T-helper 2 cell treated with Interferon-gamma antibody and Interleukin-4, amounts not matched to agents 5 μg/mL and 100 μg/mL, for 36 hours (primary cell): Measurements from ENCODE around the gene ITGA2B.

ENCODE experiments used
- DNase-seq: peaks from one replicate; pipeline ENCODE4 v3.0.0; 2021; ENCODE audit warnings: low spot score
- H3K27ac Mint-ChIP-seq: one replicate; pipeline ENCODE4 v1.8.0; 2021; ENCODE audit warnings: mild to moderate bottlenecking, mixed read lengths
- H3K27me3 Mint-ChIP-seq: one replicate; pipeline ENCODE4 v1.8.0; 2021; ENCODE audit warnings: low read depth, mixed read lengths
- H3K36me3 Mint-ChIP-seq: one replicate; pipeline ENCODE4 v1.8.0; 2021; ENCODE audit warnings: low read depth, mixed read lengths
- H3K4me1 Mint-ChIP-seq: one replicate; pipeline ENCODE4 v1.8.0; 2021; ENCODE audit warnings: low read depth, mixed read lengths
- H3K4me3 Mint-ChIP-seq: one replicate; pipeline ENCODE4 v1.8.0; 2022; ENCODE audit warnings: mild to moderate bottlenecking, moderate library complexity, mixed read lengths
- H3K9me3 Mint-ChIP-seq: one replicate; pipeline ENCODE4 v1.8.0; 2021; ENCODE audit warnings: mixed read lengths

ITGA2B gene

DNA sequence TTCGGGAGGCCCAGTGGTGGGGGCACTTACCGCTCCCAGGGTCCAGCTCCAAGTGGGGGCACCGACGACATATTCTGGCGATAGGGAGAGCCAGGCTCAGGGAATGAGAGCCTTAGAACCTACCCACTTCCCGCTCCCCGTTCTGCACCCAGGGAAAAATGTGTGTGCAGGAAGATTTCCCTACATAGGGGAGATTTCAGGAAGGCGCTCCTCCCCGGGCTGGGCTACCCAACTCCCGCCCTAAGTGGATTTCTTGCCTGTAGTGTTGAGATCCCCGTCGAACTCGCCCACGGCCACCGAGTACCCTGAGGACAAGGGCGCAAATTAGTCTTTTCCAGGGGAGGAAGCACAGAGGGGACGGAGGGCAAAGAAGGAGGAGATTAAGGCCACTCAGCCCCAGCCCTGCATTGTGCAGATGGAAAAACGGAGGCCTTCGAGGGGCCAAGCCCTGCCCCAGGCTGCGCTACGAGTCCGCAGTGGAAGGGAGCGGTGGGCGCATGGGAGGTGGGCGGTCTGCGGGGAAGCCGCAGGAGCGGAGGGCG lies 5.1 kb downstream of the ITGA2B start:
- Mint-ChIP-seq H3K36me3 (no peaks in the 10 kb centered on the region), H3K4me3 (peak overlapping the region; percentile 47), H3K27me3 (peaks cover 23% of the 10 kb centered on the region), H3K9me3 (no peaks in the 10 kb centered on the region), H3K27ac (no peak overlapping the region), H3K4me1 (peaks cover under 1% of the 10 kb centered on the region)
- DNase-seq = no peak

DNA sequence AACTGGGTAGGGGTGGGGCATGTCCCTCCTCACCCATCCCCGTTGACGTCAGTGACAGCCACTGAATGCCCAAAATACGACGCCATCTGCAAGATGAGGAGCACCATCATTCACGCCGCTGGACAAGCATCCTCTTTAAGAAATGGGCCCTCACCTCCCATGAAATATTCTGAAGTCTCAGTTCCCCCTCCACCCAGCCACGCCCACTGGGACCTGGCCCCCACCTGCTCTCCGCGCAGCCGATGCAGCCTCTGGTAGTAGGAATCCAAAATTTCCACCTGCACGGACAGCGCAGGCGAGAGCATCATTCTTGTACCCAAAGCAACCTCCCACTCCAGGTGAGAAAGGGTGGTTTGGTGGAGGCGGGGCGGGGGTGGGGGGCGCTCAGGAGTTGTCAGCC lies 5.6 kb downstream of the ITGA2B start:
- Mint-ChIP-seq H3K27me3 (peaks cover 23% of the 10 kb centered on the region), H3K36me3 (no peaks in the 10 kb centered on the region), H3K4me1 (no peaks in the 10 kb centered on the region), H3K9me3 (no peaks in the 10 kb centered on the region), H3K27ac (no peak overlapping the region), H3K4me3 (no peak overlapping the region)
- DNase-seq = no peak

DNA sequence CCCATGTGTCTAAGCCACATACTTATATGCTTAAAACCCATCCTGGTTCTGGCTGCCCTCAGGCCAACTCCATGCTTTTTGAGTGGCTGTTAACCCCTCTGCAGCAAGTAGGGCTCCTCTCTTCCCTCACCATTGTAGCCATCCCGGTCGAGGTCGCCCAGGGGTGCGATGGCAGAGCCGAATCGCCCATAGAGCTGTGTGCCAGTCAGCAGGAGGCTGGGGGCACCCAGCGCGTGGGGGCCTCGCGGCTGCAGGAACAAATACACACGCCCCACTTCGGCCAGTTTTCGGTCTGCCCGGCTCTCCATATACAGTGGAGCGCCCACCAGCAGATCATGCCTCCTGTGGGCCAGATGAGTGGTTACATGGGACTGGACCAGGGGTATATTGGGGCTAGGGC lies 6.1 kb downstream of the ITGA2B start:
- Mint-ChIP-seq H3K36me3 (no peaks in the 10 kb centered on the region), H3K4me3 (no peak overlapping the region), H3K27me3 (peaks cover 23% of the 10 kb centered on the region), H3K4me1 (no peaks in the 10 kb centered on the region), H3K27ac (no peak overlapping the region), H3K9me3 (no peaks in the 10 kb centered on the region)
- no peak for DNase-seq

DNA sequence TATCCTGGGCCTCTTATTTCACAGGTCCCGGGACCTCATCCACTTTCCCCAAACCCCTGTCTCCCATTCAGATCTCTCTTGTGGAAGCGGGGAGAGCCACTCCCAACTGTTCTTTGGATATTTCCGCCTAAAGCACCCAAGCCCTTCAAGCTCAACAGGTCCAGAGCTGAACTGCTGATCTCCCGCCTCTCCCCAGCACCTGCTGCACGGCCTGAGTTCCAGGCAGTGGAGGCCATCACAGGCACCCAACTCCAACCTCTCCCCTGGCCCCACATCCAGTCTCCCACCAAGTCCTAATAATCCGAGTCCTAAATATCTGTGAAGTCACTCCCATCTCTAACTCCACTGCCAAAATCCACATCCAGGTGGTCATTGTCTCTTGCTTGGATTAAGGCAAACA lies 6.5 kb downstream of the ITGA2B start:
- Mint-ChIP-seq H3K4me3 (no peak overlapping the region), H3K27ac (no peak overlapping the region), H3K27me3 (peaks cover 23% of the 10 kb centered on the region), H3K36me3 (no peaks in the 10 kb centered on the region), H3K4me1 (no peaks in the 10 kb centered on the region), H3K9me3 (no peaks in the 10 kb centered on the region)
- no peak for DNase-seq

DNA sequence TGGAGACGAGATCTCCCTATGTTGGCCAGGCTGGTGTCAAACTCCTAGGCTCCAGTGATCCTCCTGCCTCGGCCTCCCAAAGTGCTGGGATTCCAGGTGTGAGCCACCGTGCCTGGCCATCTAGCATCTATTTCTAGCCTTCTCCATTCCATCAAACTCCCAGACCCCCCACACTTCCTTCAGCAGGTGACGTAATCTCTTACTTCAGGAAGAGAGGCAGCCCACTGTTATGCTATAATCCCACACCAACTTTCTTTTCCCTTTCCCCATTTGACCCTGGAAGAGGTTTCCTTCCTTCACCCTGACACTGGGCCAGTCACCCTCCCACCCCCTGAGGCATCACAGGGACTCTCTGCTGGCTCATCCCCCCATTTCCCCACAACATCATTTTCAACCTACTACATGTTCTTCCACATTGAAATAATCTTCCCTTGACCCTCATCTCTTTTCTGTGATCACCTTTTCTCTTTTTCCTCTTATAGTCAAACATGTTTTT lies 7.6 kb downstream of the ITGA2B start:
- peaks cover 23% of the 10 kb centered on the region for H3K27me3 Mint-ChIP-seq
- H3K27ac Mint-ChIP-seq = no peak overlapping the region
- no peaks in the 10 kb centered on the region for H3K4me1 Mint-ChIP-seq
- H3K4me3 Mint-ChIP-seq = no peak overlapping the region
- no peaks in the 10 kb centered on the region for H3K36me3 Mint-ChIP-seq
- no peaks in the 10 kb centered on the region for H3K9me3 Mint-ChIP-seq
- no peak for DNase-seq

DNA sequence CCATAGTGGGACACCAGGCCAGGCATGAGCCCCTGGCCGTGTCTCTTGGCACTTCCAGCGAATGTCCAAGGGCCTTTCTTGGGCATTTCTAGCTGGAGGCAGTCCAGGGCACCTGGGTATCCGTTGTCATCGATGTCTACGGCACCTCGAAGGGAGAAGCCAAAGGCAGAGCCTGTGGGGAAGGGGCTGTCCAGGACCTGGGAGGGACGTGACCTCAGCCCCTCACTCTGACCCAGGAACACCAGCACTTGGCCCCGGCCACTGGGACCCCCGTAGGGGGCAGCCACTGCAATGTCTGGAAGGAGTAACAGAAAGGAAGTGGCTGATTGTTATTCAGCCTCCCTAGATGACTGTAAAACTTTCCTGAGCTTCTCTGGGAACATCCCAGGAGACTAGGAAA lies 8.7 kb downstream of the ITGA2B start:
- H3K9me3 Mint-ChIP-seq = no peaks in the 10 kb centered on the region

DNA sequence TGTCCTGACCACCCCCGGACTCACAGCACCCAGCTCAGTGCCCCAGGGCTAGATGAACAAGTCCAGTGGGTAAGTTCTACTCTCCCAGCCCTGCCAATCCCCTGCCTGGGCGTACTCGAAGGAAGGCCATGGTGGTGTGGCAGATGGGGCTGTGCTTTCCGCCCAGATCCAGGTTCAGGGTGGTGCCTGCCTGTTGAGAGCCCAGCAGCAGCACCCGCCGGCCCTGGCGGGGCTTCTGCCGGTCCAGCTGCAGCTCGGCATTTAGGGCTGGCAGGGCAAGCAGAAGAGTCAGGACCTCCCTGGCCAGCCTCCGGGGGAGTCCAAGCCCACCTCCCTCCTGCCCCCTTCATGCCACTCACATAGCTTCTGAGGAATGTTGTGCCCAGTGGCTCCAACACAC lies 9.6 kb downstream of the ITGA2B start:
- Mint-ChIP-seq H3K36me3 (no peaks in the 10 kb centered on the region), H3K4me1 (no peaks in the 10 kb centered on the region), H3K27ac (no peak overlapping the region), H3K4me3 (no peak overlapping the region), H3K27me3 (peaks cover 19% of the 10 kb centered on the region), H3K9me3 (no peaks in the 10 kb centered on the region)
- no peak for DNase-seq

More for the DNA sequence above, 8.7 kb downstream of the ITGA2B start:
- Mint-ChIP-seq H3K4me1 (no peaks in the 10 kb centered on the region), H3K36me3 (no peaks in the 10 kb centered on the region), H3K27ac (no peak overlapping the region), H3K4me3 (no peak overlapping the region), H3K27me3 (peaks cover 20% of the 10 kb centered on the region)
- no peak for DNase-seq

DNA sequence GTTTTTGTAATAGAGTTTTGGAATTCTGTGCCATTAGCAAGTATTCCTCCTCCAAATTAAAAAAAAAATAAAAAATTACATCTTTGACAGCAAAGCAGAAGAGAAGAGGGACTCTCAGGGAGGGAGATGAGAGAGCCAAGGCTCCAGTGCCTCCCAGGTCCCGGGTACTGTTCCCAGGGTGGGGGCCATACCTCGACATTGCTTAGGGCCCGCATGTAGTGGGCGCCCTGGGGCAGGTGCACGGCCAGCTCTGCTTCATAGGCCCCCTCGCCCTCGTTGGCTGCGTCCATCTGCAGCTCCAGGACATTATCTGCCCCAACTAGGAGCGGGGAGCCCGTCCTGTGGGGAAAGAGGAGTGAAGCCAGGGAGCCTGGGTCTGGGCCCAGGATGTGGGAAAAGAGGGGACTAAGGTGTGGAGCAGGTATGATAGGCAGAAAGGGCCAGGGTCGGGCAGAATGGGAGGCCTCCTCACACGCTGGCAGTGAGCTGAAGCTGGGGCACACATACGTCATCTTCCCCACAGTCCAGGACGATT lies 11.2 kb downstream of the ITGA2B start:
- peaks cover 11% of the 10 kb centered on the region for H3K27me3 Mint-ChIP-seq
- no peak for DNase-seq
- no peak overlapping the region for H3K4me3 Mint-ChIP-seq
- H3K36me3 Mint-ChIP-seq = no peaks in the 10 kb centered on the region
- no peaks in the 10 kb centered on the region for H3K9me3 Mint-ChIP-seq
- no peak overlapping the region for H3K27ac Mint-ChIP-seq
- no peaks in the 10 kb centered on the region for H3K4me1 Mint-ChIP-seq

DNA sequence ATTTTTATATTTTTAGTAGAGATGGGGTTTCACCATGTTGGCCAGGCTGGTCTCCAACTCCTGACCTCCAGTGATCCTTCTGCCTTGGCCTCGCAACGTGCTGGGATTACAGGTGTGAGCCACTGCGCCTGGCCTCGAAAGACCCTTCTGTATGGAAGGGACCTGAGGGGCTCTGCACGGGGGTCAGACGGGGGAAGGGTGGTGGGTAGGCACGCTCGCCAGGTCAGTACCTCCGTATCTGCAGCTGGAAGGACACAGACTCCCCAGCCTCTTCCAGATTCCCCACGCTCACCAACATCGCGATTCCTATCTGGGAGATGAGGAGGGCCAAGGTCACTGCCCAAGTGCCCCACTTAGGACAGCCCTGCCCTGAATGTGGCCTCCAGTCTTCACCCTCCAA lies 12.7 kb downstream of the ITGA2B start:
- Mint-ChIP-seq H3K36me3 (no peaks in the 10 kb centered on the region), H3K4me1 (no peaks in the 10 kb centered on the region), H3K9me3 (no peaks in the 10 kb centered on the region), H3K27me3 (peaks cover 5% of the 10 kb centered on the region), H3K4me3 (no peak overlapping the region), H3K27ac (no peak overlapping the region)
- no peak for DNase-seq

DNA sequence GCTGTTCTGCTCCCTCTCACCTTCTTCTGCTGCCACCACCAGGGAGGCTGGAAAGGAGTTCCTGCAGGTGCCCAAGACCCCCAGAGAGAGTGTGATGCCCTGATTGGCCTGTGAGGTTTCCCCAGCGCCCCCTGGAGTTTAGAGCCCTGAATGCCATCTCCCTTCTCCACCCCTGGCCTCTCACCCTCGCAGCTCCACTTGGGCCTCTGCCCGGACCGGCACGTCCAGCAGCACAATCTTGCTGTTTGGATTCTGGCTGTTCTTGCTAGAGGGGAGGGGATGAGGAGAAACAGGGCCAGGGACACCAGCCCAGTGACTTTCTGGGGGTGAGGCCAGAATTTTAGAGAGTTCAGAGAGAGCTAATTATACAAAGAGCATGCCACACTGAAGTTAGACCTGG lies 13.3 kb downstream of the ITGA2B start:
- no peaks in the 10 kb centered on the region for H3K36me3 Mint-ChIP-seq
- no peak overlapping the region for H3K27ac Mint-ChIP-seq
- H3K9me3 Mint-ChIP-seq = no peaks in the 10 kb centered on the region
- no peak for DNase-seq
- H3K27me3 Mint-ChIP-seq = peaks cover 9% of the 10 kb centered on the region
- no peak overlapping the region for H3K4me3 Mint-ChIP-seq
- no peaks in the 10 kb centered on the region for H3K4me1 Mint-ChIP-seq

DNA sequence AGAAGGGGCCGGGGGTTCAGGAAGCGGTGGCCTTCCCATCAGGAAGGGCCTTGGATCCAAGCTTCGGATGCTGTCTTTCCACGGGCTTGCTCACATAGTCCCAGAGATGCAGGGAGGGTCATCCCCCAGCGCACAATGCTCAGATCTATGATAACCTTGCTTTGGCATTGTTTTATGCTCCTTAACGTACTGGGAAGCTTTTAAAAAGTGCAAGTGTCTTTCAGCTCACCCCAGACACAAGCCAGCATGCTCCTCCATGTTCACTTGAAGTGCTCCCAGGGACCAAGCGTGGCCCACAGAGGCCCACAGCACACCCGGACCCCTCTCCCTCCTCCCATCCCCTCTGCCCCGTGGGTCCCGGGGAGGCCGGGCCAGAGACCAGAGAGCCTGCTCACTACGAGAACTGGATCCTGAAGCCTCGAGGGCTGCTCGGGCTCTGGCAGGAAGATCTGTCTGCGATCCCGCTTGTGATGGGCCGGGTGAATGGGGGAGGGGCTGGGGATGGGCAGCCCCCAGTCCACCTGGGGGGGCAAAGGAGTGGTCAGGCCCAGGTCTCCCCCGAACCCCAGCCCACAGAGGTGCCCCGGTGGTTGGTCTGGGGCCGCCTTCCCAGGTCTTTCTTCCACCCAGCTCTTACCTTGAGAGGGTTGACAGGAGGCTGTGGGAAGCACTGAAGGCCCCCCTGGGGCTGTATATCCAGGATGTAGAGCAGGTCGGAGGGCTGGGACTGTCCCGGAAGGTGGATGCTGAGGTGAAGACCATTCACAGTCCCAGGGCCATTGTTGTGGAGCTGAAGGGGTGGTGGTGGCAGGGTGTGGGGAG lies 14.0 kb downstream of the ITGA2B start:
- H3K27ac Mint-ChIP-seq = no peak overlapping the region
- H3K36me3 Mint-ChIP-seq = no peaks in the 10 kb centered on the region
- no peak for DNase-seq
- H3K4me1 Mint-ChIP-seq = no peaks in the 10 kb centered on the region
- no peaks in the 10 kb centered on the region for H3K9me3 Mint-ChIP-seq
- H3K27me3 Mint-ChIP-seq = peaks cover 11% of the 10 kb centered on the region
- H3K4me3 Mint-ChIP-seq = no peak overlapping the region

DNA sequence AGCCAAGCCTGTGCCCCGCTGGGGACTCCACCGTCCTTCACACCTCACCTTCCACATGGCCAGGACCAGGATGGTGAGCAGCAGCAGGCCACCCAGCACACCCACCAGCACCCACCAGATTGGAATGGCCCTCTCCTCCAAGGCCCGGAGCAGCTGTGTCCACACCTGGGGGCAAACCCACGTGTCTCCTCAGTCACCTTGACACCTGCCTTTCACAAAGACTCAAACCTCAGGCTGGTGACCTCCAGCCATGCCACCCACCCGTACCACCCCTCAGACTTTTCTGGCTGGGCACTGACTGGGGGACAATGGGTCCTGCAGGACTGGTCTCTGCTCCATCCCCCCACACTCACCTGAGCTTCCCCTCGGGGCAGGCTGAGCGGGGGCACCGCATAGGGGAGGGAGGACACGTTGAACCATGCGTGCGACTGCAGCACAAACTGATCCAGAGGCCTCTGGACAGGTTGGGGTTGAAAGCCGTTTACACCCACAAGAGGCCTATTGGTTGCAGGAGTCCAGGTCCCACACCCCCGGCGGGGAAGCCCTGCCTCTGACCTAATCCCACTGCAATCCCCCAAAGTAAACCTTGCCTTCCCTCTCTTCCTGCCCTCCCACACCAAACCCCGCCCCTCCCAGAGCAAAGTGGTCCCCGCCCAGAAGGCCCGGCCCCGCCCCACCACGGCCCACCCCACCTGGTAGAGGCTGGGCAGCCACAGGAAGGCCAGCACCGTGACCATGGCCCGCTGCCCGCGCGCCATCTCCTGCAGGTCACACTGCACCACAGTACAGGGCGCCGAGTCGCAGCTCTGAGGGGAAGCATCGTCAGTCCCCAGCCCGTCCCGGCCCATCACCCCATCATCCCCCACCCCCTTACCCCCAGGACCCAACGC lies 14.9 kb downstream of the ITGA2B start:
- H3K27ac Mint-ChIP-seq = no peak overlapping the region
- H3K27me3 Mint-ChIP-seq = peaks cover 13% of the 10 kb centered on the region
- H3K36me3 Mint-ChIP-seq = no peaks in the 10 kb centered on the region
- H3K4me1 Mint-ChIP-seq = peaks cover 2% of the 10 kb centered on the region
- no peak overlapping the region for H3K4me3 Mint-ChIP-seq
- H3K9me3 Mint-ChIP-seq = no peaks in the 10 kb centered on the region
- no peak for DNase-seq

DNA sequence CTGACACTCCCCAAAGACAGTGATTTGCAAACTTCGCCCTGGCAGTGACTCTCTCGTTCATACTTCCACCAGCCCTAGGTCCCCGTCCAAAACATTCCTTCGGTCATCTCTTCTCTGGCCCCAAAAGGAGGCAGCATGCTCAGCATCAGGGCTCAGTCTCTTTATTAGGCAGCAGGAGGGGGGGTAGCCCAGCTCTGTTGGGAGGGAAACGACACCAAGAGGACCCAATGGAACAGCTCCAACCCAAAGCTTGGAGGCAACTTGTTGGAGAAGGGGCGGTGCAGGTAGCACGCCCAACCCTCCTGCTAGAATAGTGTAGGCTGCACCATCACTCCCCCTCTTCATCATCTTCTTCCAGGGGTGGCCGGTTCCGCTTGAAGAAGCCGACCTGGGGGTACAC lies 17.4 kb downstream of the ITGA2B start:
- Mint-ChIP-seq H3K36me3 (no peaks in the 10 kb centered on the region), H3K27ac (no peak overlapping the region), H3K27me3 (peaks cover 13% of the 10 kb centered on the region), H3K4me3 (no peak overlapping the region), H3K4me1 (peaks cover 6% of the 10 kb centered on the region), H3K9me3 (no peaks in the 10 kb centered on the region)
- no peak for DNase-seq
